SK-N-SH treated with all-trans-retinoic acid at 6 μM for 48 hours (cell line): Measurements from ENCODE around the gene PIGV.

ENCODE experiments used
- CREB5 ChIP-seq: fragments of 250-450 bp; sonication (Bioruptor Pico); IDR thresholded peaks from 2 replicates; pipeline ENCODE4 v1.5.1; 2020; ENCODE audit warnings: low read depth, mild to moderate bottlenecking, moderate library complexity
- CSDC2 ChIP-seq: fragments of 250-450 bp; sonication (Bioruptor Pico); IDR thresholded peaks from 2 replicates; pipeline ENCODE4 v1.5.0; 2020; ENCODE audit warnings: mild to moderate bottlenecking, moderate library complexity
- CSRNP3 ChIP-seq: fragments of 250-450 bp; sonication (Bioruptor Pico); IDR thresholded peaks from 2 replicates; pipeline ENCODE4 v1.5.1; 2021; ENCODE audit warnings: mild to moderate bottlenecking, moderate library complexity
- OSR1 ChIP-seq: fragments of 250-450 bp; sonication (Bioruptor Pico); IDR thresholded peaks from 2 replicates; pipeline ENCODE4 v1.8.0; 2022; ENCODE audit warnings: moderate library complexity, mild to moderate bottlenecking, inconsistent platforms
- POU6F1 ChIP-seq: fragments of 250-450 bp; sonication (Bioruptor Pico); IDR thresholded peaks from 2 replicates; pipeline ENCODE4 v1.8.0; 2021; ENCODE audit warnings: low read depth, mild to moderate bottlenecking, moderate library complexity, borderline replicate concordance
- PPARA ChIP-seq: fragments of 250-450 bp; sonication (Bioruptor Pico); IDR thresholded peaks from 2 replicates; pipeline ENCODE4 v1.5.0; 2020; ENCODE audit warnings: mild to moderate bottlenecking, borderline replicate concordance
- RARB ChIP-seq: fragments of 250-450 bp; sonication (Bioruptor Pico); IDR thresholded peaks from 2 replicates; pipeline ENCODE4 v1.8.0; 2021; ENCODE audit warnings: mild to moderate bottlenecking, moderate library complexity
- TCF4 ChIP-seq: fragments of 250-450 bp; sonication (Bioruptor Pico); IDR thresholded peaks from 2 replicates; pipeline ENCODE4 v1.8.0; 2021; ENCODE audit warnings: mild to moderate bottlenecking, moderate library complexity, borderline replicate concordance
- ZC3H10 ChIP-seq: fragments of 250-450 bp; sonication (Bioruptor Pico); IDR thresholded peaks from 2 replicates; pipeline ENCODE4 v1.5.1; 2021; ENCODE audit warnings: mild to moderate bottlenecking, moderate library complexity
- ZFP30 ChIP-seq: fragments of 450-650 bp; formaldehyde crosslinking; IDR thresholded peaks from 2 replicates; pipeline ENCODE4 v1.5.0; 2022; ENCODE audit warnings: mild to moderate bottlenecking, moderate library complexity
- ZNF8 ChIP-seq: fragments of 450-650 bp; formaldehyde crosslinking; IDR thresholded peaks from 2 replicates; pipeline ENCODE4 v1.5.0; 2020; ENCODE audit warnings: mild to moderate bottlenecking, moderate library complexity
- TF ChIP-seq, protein P1 (sequence below): fragments of 250-450 bp; sonication (Bioruptor Pico); IDR thresholded peaks from 2 replicates; pipeline ENCODE4 v1.8.0; 2020; ENCODE audit warnings: mild to moderate bottlenecking, moderate library complexity, borderline replicate concordance

DNA sequence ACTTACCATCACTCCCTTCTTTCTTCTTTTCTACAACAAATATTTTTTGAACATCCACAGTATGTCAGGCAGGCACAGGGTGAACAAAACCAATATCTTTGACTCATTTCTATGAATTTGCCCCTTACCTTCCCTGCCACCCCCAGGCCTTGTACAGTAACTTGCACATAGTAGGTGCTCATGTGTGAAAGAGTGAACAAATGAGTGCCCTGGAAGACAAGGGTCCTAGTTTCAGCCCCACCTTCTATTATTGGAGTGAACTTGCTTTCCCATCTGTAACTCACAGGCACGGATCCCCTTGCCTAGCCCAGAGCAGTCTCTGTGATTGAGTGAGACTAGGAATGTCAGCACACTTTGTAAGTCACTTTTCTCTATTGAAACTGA lies 51.6 kb downstream of the PIGV start:
- TF ChIP-seq, protein P1, sequence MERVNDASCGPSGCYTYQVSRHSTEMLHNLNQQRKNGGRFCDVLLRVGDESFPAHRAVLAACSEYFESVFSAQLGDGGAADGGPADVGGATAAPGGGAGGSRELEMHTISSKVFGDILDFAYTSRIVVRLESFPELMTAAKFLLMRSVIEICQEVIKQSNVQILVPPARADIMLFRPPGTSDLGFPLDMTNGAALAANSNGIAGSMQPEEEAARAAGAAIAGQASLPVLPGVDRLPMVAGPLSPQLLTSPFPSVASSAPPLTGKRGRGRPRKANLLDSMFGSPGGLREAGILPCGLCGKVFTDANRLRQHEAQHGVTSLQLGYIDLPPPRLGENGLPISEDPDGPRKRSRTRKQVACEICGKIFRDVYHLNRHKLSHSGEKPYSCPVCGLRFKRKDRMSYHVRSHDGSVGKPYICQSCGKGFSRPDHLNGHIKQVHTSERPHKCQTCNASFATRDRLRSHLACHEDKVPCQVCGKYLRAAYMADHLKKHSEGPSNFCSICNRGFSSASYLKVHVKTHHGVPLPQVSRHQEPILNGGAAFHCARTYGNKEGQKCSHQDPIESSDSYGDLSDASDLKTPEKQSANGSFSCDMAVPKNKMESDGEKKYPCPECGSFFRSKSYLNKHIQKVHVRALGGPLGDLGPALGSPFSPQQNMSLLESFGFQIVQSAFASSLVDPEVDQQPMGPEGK (CRISPR knock-in tag), result no peak
- TF ChIP-seq ZFP30 (CRISPR knock-in tag) (no peak), POU6F1 (CRISPR knock-in tag) (no peak), TCF4 (CRISPR knock-in tag) (no peak), CREB5 (CRISPR knock-in tag) (no peak), CSDC2 (CRISPR knock-in tag) (no peak), CSRNP3 (CRISPR knock-in tag) (no peak), ZC3H10 (CRISPR knock-in tag) (no peak), RARB (CRISPR knock-in tag) (no peak), PPARA (CRISPR knock-in tag) (no peak), OSR1 (no peak), ZNF8 (no peak)
